ENCODE measurements around the gene EHD2.

DNA sequence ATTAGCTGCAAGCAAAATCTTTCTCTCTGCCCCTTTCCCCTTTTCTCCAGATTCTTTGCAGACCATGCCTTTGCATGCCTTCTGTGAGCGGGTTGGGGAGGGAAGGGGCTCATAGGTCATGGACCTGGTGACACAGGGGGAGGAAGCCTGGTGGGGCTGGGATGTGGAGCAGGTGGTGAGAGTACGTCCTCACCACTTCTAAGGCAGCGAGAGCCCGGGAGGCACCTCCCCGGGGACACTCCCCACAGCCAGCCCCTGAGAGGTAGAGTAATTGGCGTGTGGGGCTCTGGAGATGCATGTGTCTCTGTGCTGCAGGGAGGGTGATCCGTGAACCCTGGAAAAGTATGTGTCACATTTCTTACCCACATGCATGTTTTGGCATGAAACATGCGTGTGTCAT is 42.5 kb upstream of the EHD2 start:
- TF ChIP-seq ZNF432 (CRISPR knock-in tag; IDR thresholded peaks at IDR 0.05; ENCODE audit: borderline replicate concordance) (no peak), ZNF281 (CRISPR knock-in tag; IDR thresholded peaks at IDR 0.05; ENCODE audit: borderline replicate concordance) (no peak), REPIN1 (CRISPR knock-in tag; IDR thresholded peaks at IDR 0.05; ENCODE audit: borderline replicate concordance, low read depth) (no peak), PLSCR1 (CRISPR knock-in tag; IDR thresholded peaks at IDR 0.05; ENCODE audit: borderline replicate concordance) (no peak), ZNF10 (CRISPR knock-in tag; IDR thresholded peaks at IDR 0.05; ENCODE audit: borderline replicate concordance, low read depth) (no peak), KDM5A (IDR thresholded peaks at IDR 0.05; ENCODE audit: borderline replicate concordance, low read length) (no peak), ZNF678 (CRISPR knock-in tag; IDR thresholded peaks at IDR 0.05) (no peak), ZNF180 (CRISPR knock-in tag; IDR thresholded peaks at IDR 0.05; ENCODE audit: borderline replicate concordance, low read depth) (no peak), CTCF (CRISPR knock-in tag; IDR thresholded peaks at IDR 0.05) (no peak)
- TF ChIP-seq, protein P1, sequence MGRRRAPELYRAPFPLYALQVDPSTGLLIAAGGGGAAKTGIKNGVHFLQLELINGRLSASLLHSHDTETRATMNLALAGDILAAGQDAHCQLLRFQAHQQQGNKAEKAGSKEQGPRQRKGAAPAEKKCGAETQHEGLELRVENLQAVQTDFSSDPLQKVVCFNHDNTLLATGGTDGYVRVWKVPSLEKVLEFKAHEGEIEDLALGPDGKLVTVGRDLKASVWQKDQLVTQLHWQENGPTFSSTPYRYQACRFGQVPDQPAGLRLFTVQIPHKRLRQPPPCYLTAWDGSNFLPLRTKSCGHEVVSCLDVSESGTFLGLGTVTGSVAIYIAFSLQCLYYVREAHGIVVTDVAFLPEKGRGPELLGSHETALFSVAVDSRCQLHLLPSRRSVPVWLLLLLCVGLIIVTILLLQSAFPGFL (CRISPR knock-in tag; IDR thresholded peaks at IDR 0.05), result no peak

Measured in HepG2 (cell line).